WTC11 (cell line): ENCODE data around the gene RNF126. TPM values are rescaled to one million over a fixed set of nuclear protein-coding genes. Genes with fewer than 3 reads are reported as not detected.

Source experiments
- ATAC-seq: fragments of 200-7000 bp; cut with Tn5 transposase; 2 replicates; pipeline ENCODE4 v1.10.0; 2021; ENCODE audit warnings: mild to moderate bottlenecking, moderate library complexity
- CTCF ChIA-PET: fragments of 300-600 bp; sonication (Branson Sonifier 250); formaldehyde crosslinking; loops from one replicate; lab custom pipeline; 2021; ENCODE audit warnings: antibody characterized with exemption; lab: Charles Lee
- POLR2A ChIA-PET: fragments of 350-600 bp; sonication (Branson Sonifier 250); formaldehyde crosslinking; loops from one replicate; lab custom pipeline; 2021; ENCODE audit warnings: antibody characterized with exemption; lab: Charles Lee
- DNase-seq: peaks from one replicate; pipeline ENCODE4 v3.0.0; 2021; ENCODE audit warnings: low spot score
- H3K27ac Mint-ChIP-seq: 2 replicates; pipeline ENCODE4 v1.8.0; 2021; ENCODE audit warnings: mixed read lengths
- H3K27me3 Mint-ChIP-seq: 2 replicates; pipeline ENCODE4 v1.8.0; 2021; ENCODE audit warnings: low read depth, mild to moderate bottlenecking, moderate library complexity, mixed read lengths
- H3K36me3 Mint-ChIP-seq: 2 replicates; pipeline ENCODE4 v1.8.0; 2021; ENCODE audit warnings: mixed read lengths
- H3K4me1 Mint-ChIP-seq: 2 replicates; pipeline ENCODE4 v1.8.0; 2022; ENCODE audit warnings: mixed read lengths
- H3K4me3 Mint-ChIP-seq: 2 replicates; pipeline ENCODE4 v1.8.0; 2021; ENCODE audit warnings: mild to moderate bottlenecking, moderate library complexity, mixed read lengths
- H3K9me3 Mint-ChIP-seq: 2 replicates; pipeline ENCODE4 v1.8.0; 2021; ENCODE audit warnings: mixed read lengths
- E2F1 ChIP-seq: sonication (generic); formaldehyde crosslinking; IDR thresholded peaks from 2 replicates; pipeline ENCODE4 v1.8.0; 2022; ENCODE audit warnings: mild to moderate bottlenecking, missing genetic modification reagents
- E2F5 ChIP-seq: sonication (generic); formaldehyde crosslinking; IDR thresholded peaks from 2 replicates; pipeline ENCODE4 v1.8.1; 2022; ENCODE audit warnings: mild to moderate bottlenecking, moderate library complexity, missing genetic modification reagents
- EMX1 ChIP-seq: fragments of 250-450 bp; sonication (Bioruptor Pico); IDR thresholded peaks from 2 replicates; pipeline ENCODE4 v1.8.0; 2021; ENCODE audit warnings: mild to moderate bottlenecking
- FOXK1 ChIP-seq: sonication (generic); formaldehyde crosslinking; IDR thresholded peaks from 2 replicates; pipeline ENCODE4 v1.8.0; 2022; ENCODE audit warnings: mild to moderate bottlenecking, moderate library complexity, missing genetic modification reagents
- GRHL2 ChIP-seq: fragments of 250-450 bp; sonication (Bioruptor Pico); IDR thresholded peaks from 2 replicates; pipeline ENCODE4 v1.8.0; 2022; ENCODE audit warnings: mild to moderate bottlenecking, moderate library complexity; ENCODE audit not compliant: insufficient replicate concordance, severe bottlenecking
- IRF1 ChIP-seq: sonication (generic); formaldehyde crosslinking; IDR thresholded peaks from 2 replicates; pipeline ENCODE4 v1.8.0; 2023; ENCODE audit warnings: missing genetic modification reagents
- JAZF1 ChIP-seq: fragments of 250-450 bp; sonication (Bioruptor Pico); IDR thresholded peaks from 2 replicates; pipeline ENCODE4 v1.9.0; 2021; ENCODE audit warnings: moderate library complexity, mild to moderate bottlenecking, inconsistent platforms
- NR3C1 ChIP-seq: sonication (generic); formaldehyde crosslinking; conservative IDR thresholded peaks from 2 replicates; pipeline ENCODE4 v1.8.1; 2023; ENCODE audit warnings: low read depth, mild to moderate bottlenecking, missing genetic modification reagents
- PRRX2 ChIP-seq: fragments of 250-450 bp; sonication (Bioruptor Pico); IDR thresholded peaks from 2 replicates; pipeline ENCODE4 v1.8.0; 2021; ENCODE audit warnings: mild to moderate bottlenecking
- RORB ChIP-seq: fragments of 250-450 bp; sonication (Bioruptor Pico); IDR thresholded peaks from 2 replicates; pipeline ENCODE4 v1.9.0; 2021; ENCODE audit warnings: mild to moderate bottlenecking
- SOX15 ChIP-seq: fragments of 250-450 bp; sonication (Bioruptor Pico); IDR thresholded peaks from 2 replicates; pipeline ENCODE4 v1.9.0; 2021; ENCODE audit warnings: mild to moderate bottlenecking
- ZBTB21 ChIP-seq: sonication (generic); formaldehyde crosslinking; IDR thresholded peaks from 2 replicates; pipeline ENCODE4 v1.8.1; 2023; ENCODE audit warnings: mild to moderate bottlenecking, missing genetic modification reagents, borderline replicate concordance
- ZNF121 ChIP-seq: sonication (generic); formaldehyde crosslinking; IDR thresholded peaks from 2 replicates; pipeline ENCODE4 v1.8.0; 2023; ENCODE audit warnings: missing genetic modification reagents
- ZNF138 ChIP-seq: sonication (generic); formaldehyde crosslinking; conservative IDR thresholded peaks from 2 replicates; pipeline ENCODE4 v1.8.1; 2022; ENCODE audit warnings: mild to moderate bottlenecking, moderate library complexity, missing genetic modification reagents
- ZNF416 ChIP-seq: fragments of 250-450 bp; sonication (Bioruptor Pico); IDR thresholded peaks from 2 replicates; pipeline ENCODE4 v1.9.0; 2021; ENCODE audit warnings: mild to moderate bottlenecking, inconsistent platforms
- ZNF423 ChIP-seq: fragments of 250-450 bp; sonication (Bioruptor Pico); IDR thresholded peaks from 2 replicates; pipeline ENCODE4 v2.1.2; 2022; ENCODE audit warnings: mild to moderate bottlenecking, moderate library complexity
- ZNF425 ChIP-seq: fragments of 250-450 bp; sonication (Bioruptor Pico); conservative IDR thresholded peaks from 2 replicates; pipeline ENCODE4 v1.9.0; 2021; ENCODE audit warnings: mild to moderate bottlenecking
- ZNF532 ChIP-seq: fragments of 250-450 bp; sonication (Bioruptor Pico); IDR thresholded peaks from 2 replicates; pipeline ENCODE4 v1.9.0; 2021; ENCODE audit warnings: mild to moderate bottlenecking, borderline replicate concordance
- total RNA-seq: library from RNA; stranded (reverse); gene quantifications from 3 replicates; pipeline ENCODE4 v1.2.3, GENCODE V29; 2021
- TF ChIP-seq, protein P1 (sequence below): sonication (generic); formaldehyde crosslinking; IDR thresholded peaks from 2 replicates; pipeline ENCODE4 v1.8.1; 2022; ENCODE audit warnings: low read depth, mild to moderate bottlenecking, moderate library complexity, missing genetic modification reagents, borderline replicate concordance

The RNF126 gene
- total RNA-seq, 1 experiment from 2014 or later: 84.4 TPM

GRCh38 chr19:647566-648284 is 15.3 kb downstream of the RNF126 start (continued):
- TF ChIP-seq E2F5 (CRISPR knock-in tag) (no peak), NR3C1 (CRISPR knock-in tag) (no peak), GRHL2 (no peak), E2F1 (CRISPR knock-in tag) (no peak), JAZF1 (CRISPR knock-in tag) (no peak), IRF1 (CRISPR knock-in tag) (no peak), PRRX2 (CRISPR knock-in tag) (no peak), SOX15 (CRISPR knock-in tag) (no peak)
- TF ChIP-seq, all 79 proteins: peak for 0

- no peaks in the 10 kb centered on the region; the same call in 1 of the 2 replicates for H3K36me3 Mint-ChIP-seq
- no peak overlapping the region for H3K27ac Mint-ChIP-seq
- ATAC-seq (no peak), DNase-seq (no peak)
- no peak overlapping the region for H3K4me3 Mint-ChIP-seq
- H3K27me3 Mint-ChIP-seq: no peaks in the 10 kb centered on the region
- H3K9me3 Mint-ChIP-seq: no peaks in the 10 kb centered on the region
- ChIA-PET POLR2A (no interaction called here), CTCF (interaction anchor here (0.5 kb wide), 1 partner anchor 594 kb away, joined by 5 read pairs; no protein-coding TSS in a partner anchor)
- H3K4me1 Mint-ChIP-seq: no peaks in the 10 kb centered on the region
- TF ChIP-seq ZNF416 (CRISPR knock-in tag) (no peak), PRRX2 (CRISPR knock-in tag) (no peak), RORB (CRISPR knock-in tag) (no peak), E2F1 (CRISPR knock-in tag) (no peak), EMX1 (CRISPR knock-in tag) (no peak), SOX15 (CRISPR knock-in tag) (no peak), ZBTB21 (CRISPR knock-in tag) (no peak), ZNF532 (CRISPR knock-in tag) (no peak), ZNF425 (no peak), FOXK1 (CRISPR knock-in tag) (no peak), ZNF138 (CRISPR knock-in tag) (no peak), ZNF423 (CRISPR knock-in tag) (no peak), ZNF121 (CRISPR knock-in tag) (no peak)
- TF ChIP-seq, protein P1, sequence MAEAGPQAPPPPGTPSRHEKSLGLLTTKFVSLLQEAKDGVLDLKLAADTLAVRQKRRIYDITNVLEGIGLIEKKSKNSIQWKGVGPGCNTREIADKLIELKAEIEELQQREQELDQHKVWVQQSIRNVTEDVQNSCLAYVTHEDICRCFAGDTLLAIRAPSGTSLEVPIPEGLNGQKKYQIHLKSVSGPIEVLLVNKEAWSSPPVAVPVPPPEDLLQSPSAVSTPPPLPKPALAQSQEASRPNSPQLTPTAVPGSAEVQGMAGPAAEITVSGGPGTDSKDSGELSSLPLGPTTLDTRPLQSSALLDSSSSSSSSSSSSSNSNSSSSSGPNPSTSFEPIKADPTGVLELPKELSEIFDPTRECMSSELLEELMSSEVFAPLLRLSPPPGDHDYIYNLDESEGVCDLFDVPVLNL (CRISPR knock-in tag): no peak
Observed at GRCh38 chr19:646779-647565, 16.0 kb downstream of the RNF126 start.
